Neural progenitor cell (in vitro differentiated cells): Measurements from ENCODE around the gene MMP14.
"Not testable (repeated sequence)": the region's sequence is repeated elsewhere in the genome, so short reads cannot be mapped to it uniquely, and the experiment has no call there.

Source experiments
- EZH2 ChIP-seq: fragments of 200-600 bp; sonication (generic); IDR thresholded peaks from 2 replicates; pipeline ENCODE4 v1.6.1; 2017; ENCODE audit warnings: antibody characterized with exemption, mild to moderate bottlenecking, moderate library complexity
- EZH2phosphoT487 ChIP-seq: fragments of 200-600 bp; sonication (generic); IDR thresholded peaks from 2 replicates; pipeline ENCODE4 v1.6.1; 2017; ENCODE audit warnings: antibody characterized with exemption
- TF ChIP-seq, protein P1 (sequence below): fragments of 200-600 bp; sonication (generic); IDR thresholded peaks from 2 replicates; pipeline ENCODE4 v1.5.1; 2017; ENCODE audit warnings: antibody characterized with exemption, mild to moderate bottlenecking

GRCh38 chr14:22860377-22860776 lies 24.0 kb downstream of the MMP14 start:
- TF ChIP-seq, protein P1, sequence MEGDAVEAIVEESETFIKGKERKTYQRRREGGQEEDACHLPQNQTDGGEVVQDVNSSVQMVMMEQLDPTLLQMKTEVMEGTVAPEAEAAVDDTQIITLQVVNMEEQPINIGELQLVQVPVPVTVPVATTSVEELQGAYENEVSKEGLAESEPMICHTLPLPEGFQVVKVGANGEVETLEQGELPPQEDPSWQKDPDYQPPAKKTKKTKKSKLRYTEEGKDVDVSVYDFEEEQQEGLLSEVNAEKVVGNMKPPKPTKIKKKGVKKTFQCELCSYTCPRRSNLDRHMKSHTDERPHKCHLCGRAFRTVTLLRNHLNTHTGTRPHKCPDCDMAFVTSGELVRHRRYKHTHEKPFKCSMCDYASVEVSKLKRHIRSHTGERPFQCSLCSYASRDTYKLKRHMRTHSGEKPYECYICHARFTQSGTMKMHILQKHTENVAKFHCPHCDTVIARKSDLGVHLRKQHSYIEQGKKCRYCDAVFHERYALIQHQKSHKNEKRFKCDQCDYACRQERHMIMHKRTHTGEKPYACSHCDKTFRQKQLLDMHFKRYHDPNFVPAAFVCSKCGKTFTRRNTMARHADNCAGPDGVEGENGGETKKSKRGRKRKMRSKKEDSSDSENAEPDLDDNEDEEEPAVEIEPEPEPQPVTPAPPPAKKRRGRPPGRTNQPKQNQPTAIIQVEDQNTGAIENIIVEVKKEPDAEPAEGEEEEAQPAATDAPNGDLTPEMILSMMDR = not testable (repeated sequence)
- TF ChIP-seq EZH2, EZH2phosphoT487: not testable (repeated sequence)
